ENCODE data around the gene PACS1.

- TF ChIP-seq EZH2 (IDR thresholded peaks at IDR 0.05) (no peak), CTCF (IDR thresholded peaks at IDR 0.05 in 2 of 3, conservative IDR thresholded peaks at IDR 0.05 in 1 of 3; ENCODE audit: borderline replicate concordance in 1 of 3, insufficient read depth in 1 of 3, low read depth in 2 of 3, low read length in 2 of 3) (no peak), CEBPB (IDR thresholded peaks at IDR 0.05; ENCODE audit: low read depth) (no peak), RAD21 (IDR thresholded peaks at IDR 0.05; ENCODE audit: low read depth) (no peak), ZNF274 (IDR thresholded peaks at IDR 0.05; ENCODE audit: low read depth, low read length) (no peak), POLR2A (IDR thresholded peaks at IDR 0.05; ENCODE audit: borderline replicate concordance, extremely low read depth, insufficient read depth, insufficient read length) (no peak), MAX (IDR thresholded peaks at IDR 0.05) (no peak), ZFX (IDR thresholded peaks at IDR 0.05) (no peak), ZBTB33 (IDR thresholded peaks at IDR 0.05; ENCODE audit: extremely low read depth, insufficient replicate concordance, low read length) (no peak), POLR2AphosphoS5 (IDR thresholded peaks at IDR 0.05; ENCODE audit: low read depth, low read length) (no peak)
These were observed 155.0 kb downstream of the PACS1 start for GRCh38 chr11:66225066-66225465.

All from HCT116 (cell line).